Right ventricle myocardium superior (tissue), 1 donor: ENCODE data around the gene KCNQ1. TPM values are rescaled to one million over a fixed set of nuclear protein-coding genes. Genes with fewer than 3 reads are reported as not detected.

Experiments used
- ATAC-seq: fragments of 200-7000 bp; cut with Tn5 transposase; one replicate; pipeline ENCODE4 v1.9.1; 2020; ENCODE audit warnings: mild to moderate bottlenecking; ENCODE audit not compliant: poor library complexity
- DNase-seq: peaks from one replicate; pipeline ENCODE4 v3.0.0-alpha.2; 2020
- intact Hi-C: fragments of 100-400 bp; cut with DNase I; formaldehyde crosslinking; loops from one replicate; pipeline ENCODE4 v1.11.2; 2022
- total RNA-seq: library from RNA; stranded (reverse); fragmentation: NEBNext Ultra II Directional; extraction: Animal tissue kit (Norgen Biotek cat#: 25700); gene quantifications from one replicate; pipeline ENCODE4 v1.2.1, GENCODE V29; 2021
- donor health status: DM: no; HTN: yes; CAD: no; lungs with severe emphysema.

KCNQ1 gene
- total RNA-seq, 1 donor from 2014 or later = 33.4 TPM

DNA sequence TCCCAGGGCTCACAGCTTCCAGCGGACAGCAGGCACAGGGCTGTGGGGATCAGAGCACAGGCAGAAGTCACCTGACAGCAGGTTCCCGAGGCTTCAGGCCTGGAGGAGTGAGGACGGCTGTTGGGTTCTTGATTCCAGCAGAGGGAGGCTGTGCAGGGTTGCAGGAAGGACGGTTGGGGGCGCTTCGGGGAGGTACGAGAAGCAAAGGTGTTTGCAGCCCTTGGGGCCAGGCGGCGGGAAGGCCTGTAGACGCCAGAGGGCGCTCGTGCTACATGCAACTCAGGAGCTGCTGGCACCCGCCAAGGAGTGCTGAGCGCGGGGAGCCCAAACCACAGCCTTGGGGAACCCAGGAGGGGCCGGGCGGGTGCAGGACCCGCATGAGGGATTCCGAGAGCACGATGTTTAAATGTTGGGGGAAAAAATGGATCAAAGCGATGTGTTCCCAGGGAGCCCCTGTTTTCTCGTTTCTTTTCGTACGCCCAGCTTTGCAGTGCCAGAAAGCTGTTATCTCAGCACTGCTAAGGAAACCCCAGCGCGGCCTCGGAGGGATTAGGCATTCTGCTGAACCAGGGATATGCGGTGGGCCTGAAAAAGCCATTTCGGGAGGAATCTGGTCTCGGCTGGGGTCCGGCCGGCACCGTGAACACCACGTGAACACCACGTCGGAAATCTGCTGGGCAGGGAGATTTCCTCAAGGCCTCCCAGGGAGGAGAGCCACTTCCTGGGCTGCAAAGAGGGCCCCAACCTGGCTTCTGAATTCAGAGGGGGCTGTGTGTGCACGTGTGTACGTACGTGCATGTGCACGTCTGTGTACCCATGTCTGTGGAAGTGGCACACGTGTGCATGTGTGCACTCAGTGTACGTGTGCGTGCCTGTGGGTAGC is 88.1 kb downstream of the KCNQ1 start:
- intact Hi-C loops = loop anchor here (1.0 kb wide), 1 partner anchor 355 kb away; no protein-coding TSS in a partner anchor
- DNase-seq (peak; percentile 93), ATAC-seq (peak; percentile 89)

DNA sequence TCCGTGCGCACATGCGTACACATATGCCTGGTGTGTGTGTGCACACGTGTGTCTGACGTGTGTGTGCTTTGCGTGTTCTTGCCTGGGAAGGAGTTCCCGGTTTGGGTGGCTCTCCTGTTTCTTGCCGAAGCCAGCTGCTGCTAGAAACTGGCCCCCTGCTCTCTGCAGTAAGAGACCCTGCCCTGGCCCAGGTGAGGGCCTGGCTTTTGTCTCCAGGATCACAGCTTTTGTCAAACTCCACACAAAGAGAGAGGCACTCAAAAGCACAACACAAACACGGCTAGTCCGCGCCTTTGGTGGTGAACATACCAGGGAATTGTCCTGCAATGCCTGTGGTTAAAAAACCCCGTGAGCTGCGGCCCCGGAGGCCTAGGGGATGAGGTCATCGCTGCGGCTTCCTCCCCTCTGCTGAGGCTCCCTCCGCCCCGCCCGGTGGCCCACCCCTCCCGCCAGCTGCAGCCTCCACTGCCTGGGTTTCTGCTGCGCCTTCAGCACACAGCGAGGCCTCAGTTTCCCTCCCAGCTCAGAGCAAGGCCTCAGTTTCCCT is 88.9 kb downstream of the KCNQ1 start:
- DNase-seq (peak; percentile 86), ATAC-seq (peak; percentile 55)
- intact Hi-C loops = loop anchor here (1.0 kb wide), 1 partner anchor 355 kb away; no protein-coding TSS in a partner anchor

DNA sequence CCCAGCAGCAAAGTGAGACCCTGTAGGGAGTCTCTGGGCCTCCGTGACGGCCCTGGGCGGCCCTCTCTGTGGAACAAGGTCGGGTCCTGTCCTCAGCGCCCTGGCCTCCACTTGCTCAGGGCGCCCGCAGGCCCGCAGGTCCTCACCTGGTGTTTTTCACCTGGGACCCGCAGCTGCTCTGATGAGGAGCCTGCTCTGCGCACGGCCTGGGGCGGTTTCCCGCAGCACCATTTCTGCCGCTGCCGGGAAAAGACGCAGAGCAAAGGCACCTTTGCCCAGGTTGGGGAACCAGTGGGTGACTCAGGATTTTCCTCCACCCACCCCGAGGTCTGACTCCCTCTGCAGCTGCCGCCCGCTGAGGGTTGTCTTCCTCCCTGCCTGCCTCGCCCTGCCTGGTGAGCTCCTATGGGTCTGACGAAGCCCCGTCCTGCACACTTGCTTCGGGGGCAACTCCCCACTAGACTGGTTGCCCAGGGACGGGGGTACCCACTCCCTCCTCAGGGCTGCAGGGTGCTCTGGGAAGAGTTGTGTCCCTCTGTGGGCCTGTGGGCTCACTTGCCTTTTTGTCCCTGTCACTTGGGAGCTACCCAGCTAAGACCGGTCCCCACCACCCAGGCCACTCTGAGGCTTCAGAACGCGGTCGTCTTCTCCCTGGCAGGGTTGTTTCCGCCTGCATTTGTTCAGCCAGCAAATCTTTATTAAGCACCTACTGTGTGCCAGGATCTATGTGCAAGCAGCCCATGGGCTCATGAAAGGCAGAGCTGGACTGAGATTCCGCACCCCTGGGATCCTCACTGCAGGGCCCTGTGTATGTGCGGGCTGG is 89.5 kb downstream of the KCNQ1 start:
- ATAC-seq (no peak), DNase-seq (peak; percentile 32)
- intact Hi-C loops = no loop called here

DNA sequence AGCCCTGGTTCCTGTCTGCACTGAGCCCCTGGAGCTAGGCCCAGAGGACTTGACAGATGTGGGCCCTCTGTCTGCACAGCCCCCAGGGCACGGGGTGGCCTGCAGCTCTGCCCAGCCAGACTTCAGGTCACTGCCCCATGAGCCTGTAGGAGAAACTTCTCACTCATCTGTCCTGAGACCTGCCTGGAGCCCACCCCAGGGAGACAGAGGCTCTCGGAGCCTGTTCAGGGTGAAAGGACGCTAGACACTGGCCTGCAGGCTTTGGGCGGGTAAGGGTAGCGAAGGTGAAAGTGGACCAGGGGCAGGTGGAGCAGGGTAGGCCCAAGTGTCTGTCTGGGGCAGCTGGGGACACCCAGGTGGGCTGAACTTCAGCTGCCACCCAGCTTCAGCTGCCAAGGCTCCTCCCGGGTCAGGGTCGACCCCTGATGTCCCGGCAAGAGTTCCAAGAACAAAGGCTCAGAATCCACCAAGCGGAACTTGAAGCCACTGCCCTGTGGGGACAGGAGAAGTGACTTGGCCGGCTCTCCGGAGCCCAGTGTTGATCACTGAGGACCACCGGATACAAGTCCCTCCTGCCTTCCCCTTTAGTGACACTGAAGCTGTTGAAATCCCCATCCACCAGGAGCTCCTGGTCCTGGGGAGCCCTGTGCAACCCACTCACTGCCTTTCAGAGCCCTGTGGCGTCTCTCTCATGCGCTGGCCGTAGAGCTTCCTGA is 90.3 kb downstream of the KCNQ1 start:
- intact Hi-C loops = no loop called here
- DNase-seq (peak; percentile 31), ATAC-seq (no peak)

DNA sequence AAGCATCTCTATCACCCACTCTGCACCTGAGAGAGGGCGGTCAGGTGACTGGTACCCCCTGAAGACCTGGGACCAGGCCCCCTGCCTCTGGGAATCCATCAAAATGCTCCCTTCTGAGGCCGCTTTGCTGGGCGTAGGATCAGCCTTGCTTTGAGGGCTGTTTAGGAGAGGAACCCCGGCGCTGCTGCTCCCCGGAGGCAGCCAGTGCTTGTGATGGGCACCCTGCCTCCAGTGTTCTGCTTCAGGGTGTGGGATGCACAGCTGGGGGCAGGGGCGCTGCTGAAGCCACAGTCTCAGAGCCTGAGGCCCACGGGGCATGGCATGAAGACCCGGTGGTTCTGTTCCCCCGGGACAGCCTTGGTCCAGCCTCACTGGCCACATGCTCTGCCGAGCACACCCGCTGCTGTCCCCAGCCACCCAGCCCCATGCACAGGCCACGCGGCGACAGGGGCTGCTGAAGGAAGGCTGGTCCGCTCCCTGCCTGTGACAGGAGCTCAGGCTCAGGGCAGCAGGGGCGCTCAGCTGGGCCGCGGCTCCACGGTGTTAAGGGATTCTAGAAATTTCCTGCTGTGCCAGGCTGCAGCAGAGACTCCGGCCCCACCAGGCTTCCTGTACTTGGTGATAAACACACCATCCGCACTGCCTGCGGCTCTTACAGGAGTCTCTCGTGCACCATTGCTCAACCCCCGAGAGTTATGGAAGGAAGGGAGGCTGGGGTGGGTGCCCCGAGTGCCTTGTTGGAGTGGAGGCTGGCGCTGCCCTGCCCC is 91.0 kb downstream of the KCNQ1 start:
- ATAC-seq = no peak
- peak; percentile 39 for DNase-seq
- intact Hi-C loops = no loop called here

DNA sequence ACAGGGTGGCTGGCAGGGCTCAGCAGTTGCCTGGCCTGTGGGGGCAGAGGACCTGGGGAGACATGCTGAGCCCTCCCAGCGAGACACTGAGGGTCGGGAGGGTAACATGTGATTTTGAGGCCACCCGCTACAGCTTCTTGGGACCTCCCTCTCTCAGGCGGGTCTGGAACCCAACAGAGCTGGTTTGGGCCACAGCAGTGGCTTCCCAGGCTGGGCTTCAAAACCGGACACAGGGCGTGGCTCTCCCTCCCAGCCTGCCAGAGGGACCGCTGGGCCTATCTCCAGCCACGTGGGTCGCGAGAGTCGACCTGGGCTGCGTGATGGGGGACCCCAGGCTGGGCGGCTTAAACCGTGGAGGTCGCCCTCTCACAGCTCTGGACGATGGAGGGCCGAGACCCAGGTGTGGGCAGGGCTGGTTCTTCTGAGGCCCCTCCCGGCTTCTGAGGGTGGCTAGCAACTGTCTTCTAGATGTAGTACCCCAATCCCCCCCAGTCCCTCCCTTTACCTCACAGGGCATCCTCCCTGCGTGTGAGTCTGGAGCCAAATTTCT is 91.7 kb downstream of the KCNQ1 start:
- no peak for ATAC-seq
- intact Hi-C loops = no loop called here
- DNase-seq = peak; percentile 29

DNA sequence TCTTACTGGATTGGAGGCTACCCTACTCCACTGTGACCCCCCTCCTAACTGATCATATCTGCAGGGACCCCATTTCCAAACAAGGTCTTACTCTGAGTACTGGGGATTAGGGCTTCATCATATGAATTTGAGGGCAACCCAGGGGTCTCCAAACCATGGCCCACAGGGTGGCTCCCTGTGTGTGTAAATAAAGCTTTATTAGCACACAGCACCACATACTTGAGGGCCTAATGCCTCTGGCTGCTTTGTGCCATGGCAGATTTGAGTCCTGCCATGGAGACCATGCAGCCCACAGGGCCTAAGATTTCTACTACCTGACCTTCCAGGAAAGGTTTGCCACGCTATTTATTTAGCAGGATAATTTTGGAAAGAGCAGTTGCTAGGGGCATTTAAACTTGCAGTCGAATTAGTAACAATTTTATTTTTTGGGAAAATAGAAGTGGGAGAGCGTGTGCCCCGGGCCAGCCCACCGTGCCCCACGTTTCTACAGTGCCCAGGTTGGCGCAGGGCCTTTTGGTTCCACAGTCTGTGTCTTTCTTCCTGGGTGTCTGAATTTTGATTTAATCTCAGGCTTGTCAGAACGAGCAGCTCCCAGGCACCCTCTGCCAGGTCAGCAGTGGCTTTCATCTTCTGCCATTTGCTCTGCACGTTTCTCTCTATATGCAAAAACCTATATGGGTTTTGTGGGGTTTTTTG is 92.3 kb downstream of the KCNQ1 start:
- DNase-seq = peak; percentile 17
- ATAC-seq = no peak

DNA sequence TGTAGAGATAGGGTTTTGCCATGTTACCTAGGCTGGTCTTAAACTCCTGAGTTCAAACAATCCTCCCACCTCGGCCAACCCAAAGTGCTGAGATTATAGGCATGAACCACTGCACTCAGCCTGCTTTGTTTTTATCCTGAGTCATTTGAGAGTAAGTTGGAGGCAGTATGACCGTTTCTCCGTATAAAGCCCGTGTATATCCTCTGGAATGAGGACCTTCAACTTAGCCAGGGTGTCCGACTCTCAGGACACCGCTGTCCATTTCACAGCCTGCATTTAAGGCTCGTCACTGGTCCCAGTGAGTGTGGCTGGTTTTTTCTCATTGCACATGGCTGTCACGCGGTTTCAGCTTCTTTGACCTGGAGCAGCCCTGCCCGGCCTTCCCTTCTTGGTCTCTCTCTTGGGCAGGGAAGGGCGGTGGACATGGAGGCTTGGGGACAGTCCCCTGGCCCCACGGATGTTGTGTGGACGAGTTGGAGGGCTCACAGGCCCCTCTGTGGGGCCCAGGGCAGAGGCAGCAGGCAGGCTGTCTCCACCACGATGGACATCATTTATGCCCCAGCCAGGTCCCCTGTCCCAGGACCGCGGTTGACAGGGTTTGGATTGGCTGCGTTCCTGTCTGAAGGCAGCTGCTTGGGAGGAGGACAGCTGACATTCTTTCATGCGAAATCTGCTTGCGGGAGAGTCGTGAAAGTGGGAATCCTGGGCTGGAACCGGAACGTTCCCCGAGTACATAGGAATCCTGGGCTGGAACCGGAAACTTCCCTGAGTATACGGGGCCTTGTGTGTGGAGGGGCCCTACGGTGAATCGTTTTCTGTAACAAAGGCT is 93.3 kb downstream of the KCNQ1 start:
- ATAC-seq (no peak), DNase-seq (peak; percentile 19)
- intact Hi-C loops = no loop called here

More for the DNA sequence above, 92.3 kb downstream of the KCNQ1 start:
- intact Hi-C loops = no loop called here

DNA sequence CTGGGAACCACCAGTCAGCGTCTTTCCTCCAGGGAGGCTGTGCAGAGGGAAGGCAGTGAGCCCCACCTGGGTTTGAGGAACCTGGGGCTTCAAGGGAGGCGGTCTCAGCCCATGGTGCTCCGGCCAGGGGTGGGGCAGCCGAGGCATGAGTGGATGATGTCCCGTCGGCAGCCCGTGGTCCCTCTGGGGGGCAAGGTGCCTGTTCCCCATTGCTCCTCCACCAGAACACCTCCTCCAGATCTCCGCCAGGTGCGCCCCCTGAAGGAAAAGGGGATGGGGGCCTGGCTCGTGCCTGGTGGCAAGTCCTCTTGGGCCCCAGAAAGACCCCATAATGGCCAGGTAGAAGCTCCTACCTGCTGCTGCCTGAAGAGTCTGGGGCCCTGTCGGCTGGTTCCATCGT is 94.1 kb downstream of the KCNQ1 start:
- intact Hi-C loops = no loop called here
- DNase-seq (peak; percentile 33), ATAC-seq (no peak)

DNA sequence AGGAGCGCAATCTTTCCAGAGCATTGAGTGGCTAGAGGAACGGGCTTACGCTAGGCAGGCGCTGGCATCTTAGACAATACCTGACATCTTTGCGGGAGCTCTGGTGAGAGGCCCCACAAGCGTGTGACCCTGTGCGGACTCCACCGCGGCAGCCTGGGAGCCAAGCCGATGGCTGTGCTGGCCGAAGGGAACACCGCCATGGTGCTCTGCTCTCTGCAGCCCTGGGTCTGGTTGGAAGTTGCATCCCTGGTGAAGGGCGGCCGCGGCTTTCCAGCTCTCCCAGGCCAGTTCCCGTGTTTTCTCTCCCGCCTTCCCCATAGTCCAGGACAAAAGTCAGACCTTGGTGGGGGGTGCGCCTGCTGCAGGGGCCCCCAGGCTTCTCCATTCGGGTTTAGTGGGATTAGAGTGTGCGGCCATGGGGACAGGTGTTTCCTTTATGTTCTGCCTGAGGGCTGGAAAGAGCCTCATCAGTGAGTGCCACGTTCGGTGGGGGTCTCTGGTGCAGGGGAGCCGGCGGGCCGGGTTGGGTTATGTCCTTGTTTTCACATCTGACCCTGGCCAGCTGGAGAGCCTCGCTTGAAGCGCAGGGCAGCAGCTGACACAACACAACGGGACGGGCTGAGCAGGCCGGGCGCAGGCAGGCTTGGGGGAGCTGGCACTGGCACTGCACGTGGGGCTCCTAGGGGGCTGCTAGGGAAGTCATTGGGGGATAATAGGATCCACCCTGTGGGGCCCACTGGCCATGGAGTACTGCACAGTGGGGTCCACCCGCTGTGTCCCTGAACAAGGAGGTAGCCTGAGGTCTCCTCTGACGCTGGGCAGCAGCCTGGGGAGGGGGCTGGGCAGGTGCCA is 94.8 kb downstream of the KCNQ1 start:
- intact Hi-C loops = loop anchor here (10.0 kb wide), 1 partner anchor 75 kb away; no protein-coding TSS in a partner anchor
- no peak for ATAC-seq
- DNase-seq = peak; percentile 38

DNA sequence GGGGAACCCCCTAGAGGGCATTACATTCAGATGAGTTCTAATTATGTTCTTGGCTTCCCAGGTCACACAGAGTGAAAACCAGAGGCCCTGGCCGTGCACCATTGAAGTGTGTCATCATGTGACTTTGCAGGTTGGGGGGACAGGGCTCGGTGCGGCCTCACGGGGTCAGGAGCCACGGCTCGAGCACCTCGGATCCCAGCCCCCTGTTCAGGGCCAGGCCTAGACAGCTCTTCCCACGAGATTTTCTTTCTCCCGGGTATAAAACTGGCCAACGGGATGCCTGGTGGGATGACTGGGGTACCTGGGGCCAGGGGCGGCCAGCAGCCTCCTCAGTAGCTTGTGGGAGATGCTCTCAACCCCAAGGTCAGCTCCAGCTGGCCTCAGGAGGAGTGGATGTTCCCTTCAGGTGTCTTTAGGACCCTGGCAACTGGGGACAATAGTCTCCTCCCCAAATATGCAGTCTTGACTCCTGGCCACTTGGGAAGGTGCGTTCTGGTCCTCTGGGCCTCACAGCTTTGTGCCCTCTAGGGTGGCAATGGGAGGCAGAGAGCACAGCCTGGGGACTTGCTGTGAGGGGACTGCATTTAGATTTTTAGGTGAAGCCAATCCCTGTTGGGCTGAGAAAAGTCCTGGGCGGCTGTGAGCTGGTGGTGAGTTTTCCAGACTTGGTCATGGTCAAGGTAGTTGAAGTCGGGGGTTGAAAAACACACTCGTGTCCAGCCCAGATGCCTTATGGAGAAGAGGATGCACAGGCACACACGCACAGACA is 95.6 kb downstream of the KCNQ1 start:
- DNase-seq = peak; percentile 36
- intact Hi-C loops = loop anchor here (10.0 kb wide), 1 partner anchor 74 kb away; no protein-coding TSS in a partner anchor
- ATAC-seq = no peak

DNA sequence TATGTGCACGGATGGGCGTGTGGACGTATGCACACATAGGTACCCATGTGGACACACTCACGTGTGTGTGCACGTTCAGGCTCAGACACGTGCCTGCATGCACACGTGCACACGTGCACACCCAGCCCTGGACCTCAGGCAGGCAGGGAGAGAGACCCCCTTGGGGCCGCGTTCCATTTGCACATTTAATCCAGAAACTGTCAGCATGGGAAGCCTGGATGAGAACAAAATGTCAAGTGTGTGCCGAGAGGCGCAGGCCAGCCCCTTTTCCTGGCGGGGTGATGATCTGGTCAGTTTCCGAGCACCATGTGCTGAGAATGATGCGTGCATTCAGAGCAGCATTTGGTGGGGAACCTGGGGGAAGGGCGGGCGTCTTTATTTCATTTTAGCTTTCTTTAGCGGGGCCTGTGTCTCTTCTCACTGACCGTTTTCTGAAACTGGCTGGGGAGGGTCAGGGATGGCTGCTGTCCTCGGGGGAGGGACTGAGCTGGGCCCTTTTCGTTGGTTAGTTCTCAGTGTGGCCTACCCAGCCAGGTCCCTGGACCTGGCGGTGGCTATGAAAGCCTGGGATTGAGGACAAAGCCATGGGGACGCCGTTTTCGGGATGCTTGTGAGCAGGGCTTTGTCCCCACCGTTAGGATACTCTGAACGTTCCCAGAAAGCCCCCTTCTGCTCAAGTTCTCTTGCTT is 96.3 kb downstream of the KCNQ1 start:
- DNase-seq (peak; percentile 44), ATAC-seq (peak; percentile 19)
- intact Hi-C loops = loop anchor here (10.0 kb wide), 1 partner anchor 74 kb away; no protein-coding TSS in a partner anchor

DNA sequence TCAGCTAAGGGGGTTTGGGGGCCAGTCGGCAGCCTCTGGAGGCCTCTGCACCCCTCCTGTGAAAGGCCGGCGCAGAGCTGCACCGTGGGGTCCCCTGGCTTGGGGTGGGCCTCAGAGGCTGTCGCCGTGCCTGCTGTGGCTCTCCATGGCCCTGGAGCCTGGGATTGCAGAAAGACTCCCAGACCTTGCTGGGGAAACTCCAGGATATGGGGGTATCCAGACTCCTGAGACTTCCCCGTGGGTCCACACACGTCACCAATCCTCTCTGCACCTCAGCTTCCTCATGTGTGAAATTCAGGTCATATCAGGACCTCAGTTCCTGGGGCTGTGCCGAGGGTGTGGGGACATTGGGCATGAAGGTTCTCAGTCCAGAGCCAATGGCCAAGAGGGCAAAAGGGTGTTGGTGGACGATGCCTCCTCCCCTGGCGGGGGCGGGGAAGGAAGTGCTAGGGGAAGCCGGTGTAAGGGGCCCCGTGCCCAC is 97.1 kb downstream of the KCNQ1 start:
- no peak for ATAC-seq
- peak; percentile 21 for DNase-seq
- intact Hi-C loops = loop anchor here (10.0 kb wide), 1 partner anchor 73 kb away; no protein-coding TSS in a partner anchor

DNA sequence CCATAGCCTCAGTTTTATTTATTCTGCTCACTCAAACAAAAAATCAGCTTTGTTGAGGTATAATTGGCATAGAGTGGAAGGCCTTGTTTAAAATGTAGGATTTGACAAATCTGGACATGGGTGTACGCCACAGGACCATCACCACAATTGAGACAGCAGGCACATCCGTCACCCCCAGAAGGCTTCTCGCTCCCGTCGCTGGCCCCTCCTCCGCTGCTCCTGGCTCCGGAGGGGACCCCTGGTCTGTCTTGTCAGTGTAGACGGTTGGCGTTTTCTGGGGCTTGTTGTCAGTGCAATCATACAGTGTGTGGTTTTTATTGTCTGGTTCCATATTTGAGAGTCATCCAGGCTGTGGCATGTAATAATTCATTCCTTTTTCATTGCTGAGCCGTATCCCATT is 97.6 kb downstream of the KCNQ1 start:
- ATAC-seq (no peak), DNase-seq (no peak)
- intact Hi-C loops = loop anchor here (10.0 kb wide), 1 partner anchor 72 kb away; no protein-coding TSS in a partner anchor
